ENCODE data around the gene ISOC2. TPM values are rescaled to one million over a fixed set of nuclear protein-coding genes. Genes with fewer than 3 reads are reported as not detected.

The ISOC2 gene
- total RNA-seq, 1 experiment from 2014 or later, result 72.2 TPM

DNA sequence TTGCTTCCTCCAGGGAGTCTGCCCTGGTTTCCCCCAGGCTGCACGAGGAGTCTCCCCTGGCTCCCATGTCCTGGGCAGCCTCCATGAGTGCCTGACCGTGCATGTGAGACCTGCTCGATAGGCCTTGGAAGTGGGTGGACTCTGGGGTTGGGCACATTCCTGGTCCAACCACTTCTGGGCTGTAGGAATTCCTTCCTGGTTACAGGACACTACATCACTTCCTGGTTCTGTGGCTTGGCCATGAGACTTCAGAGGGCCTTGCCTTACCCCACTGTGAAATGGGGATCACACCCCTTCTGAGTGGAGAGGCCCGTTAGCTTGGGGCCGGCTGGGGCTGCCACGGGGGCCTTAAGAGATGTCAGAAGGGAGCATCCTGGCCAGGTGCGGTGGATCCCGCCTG lies 11.0 kb upstream of the ISOC2 start:
- Histone ChIP-seq H4K20me1 (ENCODE audit: control insufficient read depth, insufficient read depth, insufficient read length) (no peaks in the 10 kb centered on the region), H3K4me1 (ENCODE audit: insufficient read depth, low read length) (no peaks in the 10 kb centered on the region; the same call in 1 of the 2 replicates), H4K91ac (ENCODE audit: insufficient read length, low read depth, low read length) (no peak overlapping the region), H3K27ac (ENCODE audit: insufficient read length, low read depth, low read length) (no peak overlapping the region), H3K9me3 (ENCODE audit: control insufficient read depth, low read depth, low read length) (no peaks in the 10 kb centered on the region), H2BK12ac (ENCODE audit: insufficient read length, low read depth, low read length) (no peak overlapping the region), H3K79me1 (ENCODE audit: insufficient read depth, low read depth, low read length, poor library complexity, severe bottlenecking) (no peaks in the 10 kb centered on the region), H3K14ac (ENCODE audit: insufficient read depth, low read length) (no peak overlapping the region), H2BK120ac (ENCODE audit: low read depth, low read length, poor library complexity, severe bottlenecking) (no peak overlapping the region), H3K23ac (ENCODE audit: insufficient read length, low read depth, low read length) (no peak overlapping the region), H3K23me2 (ENCODE audit: insufficient read length, low read depth, low read length, poor library complexity, severe bottlenecking) (peaks cover 5% of the 10 kb centered on the region), H2BK20ac (ENCODE audit: low read depth, low read length, poor library complexity, severe bottlenecking) (no peak overlapping the region), H2AFZ (ENCODE audit: low read length) (no peak overlapping the region), H2BK15ac (ENCODE audit: low read depth, low read length) (no peak overlapping the region), H3K9ac (ENCODE audit: extremely low read depth, insufficient read length, low read length) (no peak overlapping the region), H2AK5ac (ENCODE audit: insufficient read length, low read length) (no peak overlapping the region), H3K56ac (ENCODE audit: insufficient read length, low read depth, low read length) (no peak overlapping the region), H4K5ac (ENCODE audit: insufficient read length, low read depth, low read length) (no peak overlapping the region), H3K79me2 (ENCODE audit: insufficient read depth, low read length) (no peaks in the 10 kb centered on the region), H3K4me2 (ENCODE audit: insufficient read depth, insufficient read length, low read length) (no peak overlapping the region), H3K27me3 (ENCODE audit: insufficient read depth, low read length) (no peaks in the 10 kb centered on the region), H3K4ac (ENCODE audit: low read depth, low read length) (no peak overlapping the region), H4K8ac (replicated peaks; ENCODE audit: insufficient read length, low read depth, low read length) (no peak overlapping the region), H2BK5ac (ENCODE audit: insufficient read length, low read length) (no peak overlapping the region), H3T11ph (ENCODE audit: low read length) (no peak overlapping the region), H3K18ac (ENCODE audit: insufficient read length, low read depth, low read length) (no peak overlapping the region)
- no peak for DNase-seq
- no peaks in the 10 kb centered on the region; a peak in 1 of 7 replicates for H3K36me3 Mint-ChIP-seq (ENCODE audit: insufficient read depth in 1 of 3, low read depth in 3 of 3)
- H3K27me3 Mint-ChIP-seq (ENCODE audit: low read depth), result peaks cover 2% of the 10 kb centered on the region
- no peak overlapping the region for H3K27ac Mint-ChIP-seq
- H3K4me3 Mint-ChIP-seq, result no peak overlapping the region
- no CpG with 5 or more reads among the region's 8 CpGs for WGBS (ENCODE audit: extremely low coverage, insufficient read length, low lambda C conversion rate)
- TF ChIP-seq, protein P1, sequence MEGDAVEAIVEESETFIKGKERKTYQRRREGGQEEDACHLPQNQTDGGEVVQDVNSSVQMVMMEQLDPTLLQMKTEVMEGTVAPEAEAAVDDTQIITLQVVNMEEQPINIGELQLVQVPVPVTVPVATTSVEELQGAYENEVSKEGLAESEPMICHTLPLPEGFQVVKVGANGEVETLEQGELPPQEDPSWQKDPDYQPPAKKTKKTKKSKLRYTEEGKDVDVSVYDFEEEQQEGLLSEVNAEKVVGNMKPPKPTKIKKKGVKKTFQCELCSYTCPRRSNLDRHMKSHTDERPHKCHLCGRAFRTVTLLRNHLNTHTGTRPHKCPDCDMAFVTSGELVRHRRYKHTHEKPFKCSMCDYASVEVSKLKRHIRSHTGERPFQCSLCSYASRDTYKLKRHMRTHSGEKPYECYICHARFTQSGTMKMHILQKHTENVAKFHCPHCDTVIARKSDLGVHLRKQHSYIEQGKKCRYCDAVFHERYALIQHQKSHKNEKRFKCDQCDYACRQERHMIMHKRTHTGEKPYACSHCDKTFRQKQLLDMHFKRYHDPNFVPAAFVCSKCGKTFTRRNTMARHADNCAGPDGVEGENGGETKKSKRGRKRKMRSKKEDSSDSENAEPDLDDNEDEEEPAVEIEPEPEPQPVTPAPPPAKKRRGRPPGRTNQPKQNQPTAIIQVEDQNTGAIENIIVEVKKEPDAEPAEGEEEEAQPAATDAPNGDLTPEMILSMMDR (conservative IDR thresholded peaks at IDR 0.05), result no peak
- H3K9me3 Mint-ChIP-seq, result no peaks in the 10 kb centered on the region; a peak in 1 of 5 replicates
- peaks cover 22 to 38% of the 10 kb centered on the region in 2 experiments for H3K4me1 Mint-ChIP-seq

All from H9 (cell line).